A549 (cell line): ENCODE measurements around the gene ZNF23. TPM values are rescaled to one million over a fixed set of nuclear protein-coding genes. Genes with fewer than 3 reads are reported as not detected.

Experiments
- ATAC-seq, 2 experiments: fragments of 200-7000 bp in 1 of 2; fragments of >200 bp in 1 of 2; cut with Nextera tagmentation in 1 of 2; cut with Tn5 transposase in 1 of 2; 3 replicates each; pipeline versions ENCODE4 v1.8.0 to v1.9.1; 2018 to 2020; ENCODE audit warnings: mild to moderate bottlenecking in 1 of 2, moderate library complexity in 1 of 2
- CTCF ChIA-PET: fragments of 300-600 bp; sonication (Branson Sonifier 250); formaldehyde crosslinking; extraction: SDS; loops from one replicate; lab custom pipeline; 2021; ENCODE audit warnings: antibody characterized with exemption, inconsistent platforms; lab: Yijun Ruan, JAX
- POLR2A ChIA-PET: fragments of 350-600 bp; formaldehyde crosslinking; extraction: SDS; loops from one replicate; lab custom pipeline; 2021; ENCODE audit warnings: antibody characterized with exemption, inconsistent platforms; lab: Yijun Ruan, JAX
- DNase-seq, 2 experiments: peaks; one replicate each; pipeline versions ENCODE4 v3.0.0 to v3.0.0-alpha.2; 2011 to 2016; ENCODE audit warnings: low read depth in 1 of 2, low spot score in 1 of 2
- FAIRE-seq: peaks from 2 replicates; lab custom pipeline; 2011; peaks lifted over from hg19 to GRCh38; lab: Jason Lieb, UNC
- H3K27ac ChIP-seq, 2 experiments: fragments of >200 bp; sonication (Bioruptor Twin); formaldehyde crosslinking; 3 replicates each; pipeline ENCODE4 v1.5.1; 2016 to 2017
- H3K4me1 ChIP-seq: fragments of >200 bp; sonication (Bioruptor Twin); formaldehyde crosslinking; 3 replicates; pipeline ENCODE4 v1.6.1; 2016
- H3K4me2 ChIP-seq: fragments of >200 bp; sonication (Bioruptor Twin); formaldehyde crosslinking; 3 replicates; pipeline ENCODE4 v1.6.1; 2016
- H3K4me3 ChIP-seq: fragments of >200 bp; sonication (Bioruptor Twin); formaldehyde crosslinking; 3 replicates; pipeline ENCODE4 v1.5.1; 2016
- H3K9me3 ChIP-seq: fragments of >200 bp; sonication (Bioruptor Twin); formaldehyde crosslinking; 3 replicates; pipeline ENCODE4 v1.6.1; 2016
- EHF ChIP-seq: fragments of 250-450 bp; sonication (Bioruptor Pico); IDR thresholded peaks from 2 replicates; pipeline ENCODE4 v1.5.0; 2020; ENCODE audit warnings: mild to moderate bottlenecking
- EHMT2 ChIP-seq: fragments of 200-600 bp; sonication (generic); IDR thresholded peaks from 2 replicates; pipeline ENCODE4 v1.6.1; 2016; ENCODE audit warnings: antibody characterized with exemption, low read depth, mild to moderate bottlenecking, moderate library complexity
- EP300 ChIP-seq, 2 experiments: fragments of >200 bp; sonication (Bioruptor Twin); formaldehyde crosslinking; IDR thresholded peaks; 2 replicates in 1 of 2; 3 replicates in 1 of 2; pipeline ENCODE4 v1.6.1; 2016 to 2017
- FOSB ChIP-seq: fragments of 250-450 bp; sonication (Bioruptor Pico); IDR thresholded peaks from 2 replicates; pipeline ENCODE4 v1.5.0; 2020; ENCODE audit warnings: mild to moderate bottlenecking, moderate library complexity
- GATA3 ChIP-seq: IDR thresholded peaks from 2 replicates; pipeline ENCODE4 v1.6.1; 2012; ENCODE audit warnings: borderline replicate concordance
- HDAC2 ChIP-seq: fragments of 200-600 bp; sonication (generic); IDR thresholded peaks from 2 replicates; pipeline ENCODE4 v1.6.1; 2016
- HEYL ChIP-seq: fragments of 250-450 bp; sonication (Bioruptor Pico); IDR thresholded peaks from 2 replicates; pipeline ENCODE4 v1.8.0; 2021; ENCODE audit warnings: mild to moderate bottlenecking, moderate library complexity
- HOXA7 ChIP-seq: fragments of 250-450 bp; sonication (Bioruptor Pico); IDR thresholded peaks from 2 replicates; pipeline ENCODE4 v1.5.0; 2020; ENCODE audit warnings: mild to moderate bottlenecking, moderate library complexity
- MYC ChIP-seq: IDR thresholded peaks from 2 replicates; pipeline ENCODE4 v1.6.1; 2012; ENCODE audit warnings: mild to moderate bottlenecking, inconsistent platforms, low read length, improper control_type of control experiment, borderline replicate concordance
- NFE2L2 ChIP-seq: fragments of 150-350 bp; conservative IDR thresholded peaks from 2 replicates; pipeline ENCODE4 v1.6.1; 2014; ENCODE audit warnings: low read length
- NR3C1 ChIP-seq: fragments of >200 bp; sonication (Bioruptor Twin); formaldehyde crosslinking; IDR thresholded peaks from 3 replicates; pipeline ENCODE4 v1.6.1; 2017
- PHF8 ChIP-seq: fragments of 200-600 bp; sonication (generic); IDR thresholded peaks from 2 replicates; pipeline ENCODE4 v1.6.1; 2016; ENCODE audit warnings: low read depth, mild to moderate bottlenecking, antibody characterized with exemption, moderate library complexity, borderline replicate concordance
- POLR2A ChIP-seq: IDR thresholded peaks from 2 replicates; pipeline ENCODE4 v1.6.1; 2012; ENCODE audit warnings: mild to moderate bottlenecking, low read length
- RAD21 ChIP-seq, 2 experiments: fragments of >200 bp in 1 of 2; sonication (Bioruptor Twin) in 1 of 2; formaldehyde crosslinking in 1 of 2; IDR thresholded peaks in 1 of 2; conservative IDR thresholded peaks in 1 of 2; 2 replicates in 1 of 2; 3 replicates in 1 of 2; pipeline ENCODE4 v1.6.1; 2012 to 2018; ENCODE audit warnings: inconsistent platforms in 1 of 2
- RNF2 ChIP-seq: fragments of 200-600 bp; sonication (generic); IDR thresholded peaks from 2 replicates; pipeline ENCODE4 v1.6.1; 2016; ENCODE audit warnings: low read depth, mild to moderate bottlenecking, antibody characterized with exemption, moderate library complexity, borderline replicate concordance
- TP53 ChIP-seq: fragments of 250-450 bp; sonication (Bioruptor Pico); IDR thresholded peaks from 2 replicates; pipeline ENCODE4 v1.5.0; 2021; ENCODE audit warnings: mild to moderate bottlenecking, moderate library complexity
- ZFP36 ChIP-seq: fragments of 450-650 bp; IDR thresholded peaks from 2 replicates; pipeline ENCODE4 v1.6.1; 2014; ENCODE audit warnings: borderline replicate concordance; ENCODE audit not compliant: partially characterized antibody
- ZSCAN20 ChIP-seq: fragments of 250-450 bp; sonication (Bioruptor Pico); IDR thresholded peaks from 2 replicates; pipeline ENCODE4 v1.8.0; 2022; ENCODE audit warnings: mild to moderate bottlenecking, moderate library complexity
- WGBS: methylation state at CpG from one replicate; pipeline ENCODE4 v1.1.6; 2017; ENCODE audit errors: missing lambda C conversion rate; 5-methylcytosine and 5-hydroxymethylcytosine counted together
- polyA plus RNA-seq, 4 experiments: library from polyadenylated mRNA; depleted of rRNA in 3 of 4; stranded (reverse); fragments of >200 nt; fragmentation: RNase III in 1 of 4; extraction: RNeasy Plus Mini Kit Qiagen cat#74134 plus additional on column Dnase treatment in 1 of 4; gene quantifications; 2 replicates in 3 of 4; 3 replicates in 1 of 4; pipeline ENCODE4 v1.2.3, GENCODE V29; 2011 to 2017
- TF ChIP-seq, protein P1 (sequence below): fragments of 200-600 bp; sonication (generic); IDR thresholded peaks from 2 replicates; pipeline ENCODE4 v1.6.1; 2016; ENCODE audit warnings: antibody characterized with exemption, mild to moderate bottlenecking, moderate library complexity
- TF ChIP-seq, protein P2 (sequence below): fragments of >200 bp; sonication (Bioruptor Twin); formaldehyde crosslinking; IDR thresholded peaks from 2 replicates; pipeline ENCODE4 v1.6.1; 2016
- TF ChIP-seq, protein P3 (sequence below): fragments of >200 bp; sonication (Bioruptor Twin); formaldehyde crosslinking; IDR thresholded peaks from 3 replicates; pipeline ENCODE4 v1.6.1; 2016
- TF ChIP-seq, protein P4 (sequence below): fragments of 450-650 bp; IDR thresholded peaks from 2 replicates; pipeline ENCODE4 v1.6.1; 2014; ENCODE audit warnings: antibody characterized with exemption

The ZNF23 gene
- polyA plus RNA-seq, 2 of the 4 experiments (the other 2 are of a cell fraction): 7.1 to 8.7 TPM

DNA sequence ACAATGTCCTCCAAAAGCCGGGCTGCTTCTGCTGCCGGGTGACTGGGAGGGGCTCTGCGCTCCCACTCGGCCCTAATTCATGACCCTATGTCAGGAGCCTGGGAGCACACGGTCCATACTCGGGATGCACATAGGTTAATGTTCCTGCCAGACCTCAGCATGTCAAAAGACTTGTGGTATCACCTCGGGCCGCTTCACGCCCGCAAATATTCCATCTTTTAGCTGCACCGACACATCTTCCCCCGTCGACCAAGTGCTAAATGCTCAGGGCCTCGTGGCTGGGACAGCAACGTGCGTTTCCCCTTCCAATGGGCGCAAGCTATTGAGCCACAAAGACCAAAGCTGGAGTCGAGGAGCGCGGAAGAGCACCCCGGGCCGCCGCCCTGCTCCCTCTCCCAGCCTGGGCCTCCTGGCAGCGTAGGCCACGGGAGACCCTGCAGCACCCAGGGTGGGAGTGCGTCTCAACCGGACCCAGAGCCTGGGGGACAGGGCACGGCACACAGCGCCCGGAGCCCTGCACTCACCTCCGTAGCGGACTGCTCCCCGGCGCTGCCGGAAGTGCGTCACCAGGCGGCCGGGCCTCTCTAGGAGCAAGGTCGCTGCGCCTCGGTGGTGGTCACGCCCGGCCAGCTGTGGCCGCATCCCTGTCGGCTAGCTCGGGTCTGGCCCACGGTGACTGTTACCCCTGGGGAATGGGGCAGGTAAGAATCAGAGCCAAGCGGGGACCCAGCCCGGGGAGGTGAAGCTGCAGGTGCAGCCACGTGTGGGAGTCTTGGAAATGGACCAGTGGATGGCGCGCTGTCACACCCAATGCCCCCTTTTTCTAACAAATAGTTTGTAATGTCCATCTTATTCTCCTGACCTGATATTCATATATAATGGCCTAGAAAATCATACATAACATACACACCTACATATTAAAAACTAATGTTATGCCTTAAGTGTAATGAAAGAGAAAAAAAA is at the start of gene ZNF23 (continued):
- TF ChIP-seq, protein P1, sequence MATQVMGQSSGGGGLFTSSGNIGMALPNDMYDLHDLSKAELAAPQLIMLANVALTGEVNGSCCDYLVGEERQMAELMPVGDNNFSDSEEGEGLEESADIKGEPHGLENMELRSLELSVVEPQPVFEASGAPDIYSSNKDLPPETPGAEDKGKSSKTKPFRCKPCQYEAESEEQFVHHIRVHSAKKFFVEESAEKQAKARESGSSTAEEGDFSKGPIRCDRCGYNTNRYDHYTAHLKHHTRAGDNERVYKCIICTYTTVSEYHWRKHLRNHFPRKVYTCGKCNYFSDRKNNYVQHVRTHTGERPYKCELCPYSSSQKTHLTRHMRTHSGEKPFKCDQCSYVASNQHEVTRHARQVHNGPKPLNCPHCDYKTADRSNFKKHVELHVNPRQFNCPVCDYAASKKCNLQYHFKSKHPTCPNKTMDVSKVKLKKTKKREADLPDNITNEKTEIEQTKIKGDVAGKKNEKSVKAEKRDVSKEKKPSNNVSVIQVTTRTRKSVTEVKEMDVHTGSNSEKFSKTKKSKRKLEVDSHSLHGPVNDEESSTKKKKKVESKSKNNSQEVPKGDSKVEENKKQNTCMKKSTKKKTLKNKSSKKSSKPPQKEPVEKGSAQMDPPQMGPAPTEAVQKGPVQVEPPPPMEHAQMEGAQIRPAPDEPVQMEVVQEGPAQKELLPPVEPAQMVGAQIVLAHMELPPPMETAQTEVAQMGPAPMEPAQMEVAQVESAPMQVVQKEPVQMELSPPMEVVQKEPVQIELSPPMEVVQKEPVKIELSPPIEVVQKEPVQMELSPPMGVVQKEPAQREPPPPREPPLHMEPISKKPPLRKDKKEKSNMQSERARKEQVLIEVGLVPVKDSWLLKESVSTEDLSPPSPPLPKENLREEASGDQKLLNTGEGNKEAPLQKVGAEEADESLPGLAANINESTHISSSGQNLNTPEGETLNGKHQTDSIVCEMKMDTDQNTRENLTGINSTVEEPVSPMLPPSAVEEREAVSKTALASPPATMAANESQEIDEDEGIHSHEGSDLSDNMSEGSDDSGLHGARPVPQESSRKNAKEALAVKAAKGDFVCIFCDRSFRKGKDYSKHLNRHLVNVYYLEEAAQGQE: no peak
- TF ChIP-seq, protein P2, sequence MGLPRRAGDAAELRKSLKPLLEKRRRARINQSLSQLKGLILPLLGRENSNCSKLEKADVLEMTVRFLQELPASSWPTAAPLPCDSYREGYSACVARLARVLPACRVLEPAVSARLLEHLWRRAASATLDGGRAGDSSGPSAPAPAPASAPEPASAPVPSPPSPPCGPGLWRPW: no peak
- TF ChIP-seq EP300 (IDR thresholded peaks at IDR 0.05) (no peak), NR3C1 (no peak), TP53 (no peak), MYC (no peak; the same call in none of the 2 replicates), FOSB (CRISPR knock-in tag) (no peak), GATA3 (peak; percentile 41; the same call in 1 of the 2 replicates), RAD21 (conservative IDR thresholded peaks at IDR 0.05 in 1 of 2, IDR thresholded peaks at IDR 0.05 in 1 of 2) (no peak; a peak in 1 of 5 replicates), RNF2 (no peak), EHMT2 (no peak), EHF (CRISPR knock-in tag) (no peak), HDAC2 (peak; percentile 13; the same call in 1 of the 2 replicates), ZFP36 (no peak), HEYL (no peak), PHF8 (peak; percentile 95), POLR2A (peak; percentile 96), HOXA7 (CRISPR knock-in tag) (no peak)
- TF ChIP-seq, protein P3, sequence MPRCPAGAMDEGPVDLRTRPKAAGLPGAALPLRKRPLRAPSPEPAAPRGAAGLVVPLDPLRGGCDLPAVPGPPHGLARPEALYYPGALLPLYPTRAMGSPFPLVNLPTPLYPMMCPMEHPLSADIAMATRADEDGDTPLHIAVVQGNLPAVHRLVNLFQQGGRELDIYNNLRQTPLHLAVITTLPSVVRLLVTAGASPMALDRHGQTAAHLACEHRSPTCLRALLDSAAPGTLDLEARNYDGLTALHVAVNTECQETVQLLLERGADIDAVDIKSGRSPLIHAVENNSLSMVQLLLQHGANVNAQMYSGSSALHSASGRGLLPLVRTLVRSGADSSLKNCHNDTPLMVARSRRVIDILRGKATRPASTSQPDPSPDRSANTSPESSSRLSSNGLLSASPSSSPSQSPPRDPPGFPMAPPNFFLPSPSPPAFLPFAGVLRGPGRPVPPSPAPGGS: peak; percentile 86; the same call in 1 of the 3 replicates
- TF ChIP-seq, protein P4, sequence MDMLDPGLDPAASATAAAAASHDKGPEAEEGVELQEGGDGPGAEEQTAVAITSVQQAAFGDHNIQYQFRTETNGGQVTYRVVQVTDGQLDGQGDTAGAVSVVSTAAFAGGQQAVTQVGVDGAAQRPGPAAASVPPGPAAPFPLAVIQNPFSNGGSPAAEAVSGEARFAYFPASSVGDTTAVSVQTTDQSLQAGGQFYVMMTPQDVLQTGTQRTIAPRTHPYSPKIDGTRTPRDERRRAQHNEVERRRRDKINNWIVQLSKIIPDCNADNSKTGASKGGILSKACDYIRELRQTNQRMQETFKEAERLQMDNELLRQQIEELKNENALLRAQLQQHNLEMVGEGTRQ: no peak
- TF ChIP-seq, all 56 proteins: peak for 12

DNA sequence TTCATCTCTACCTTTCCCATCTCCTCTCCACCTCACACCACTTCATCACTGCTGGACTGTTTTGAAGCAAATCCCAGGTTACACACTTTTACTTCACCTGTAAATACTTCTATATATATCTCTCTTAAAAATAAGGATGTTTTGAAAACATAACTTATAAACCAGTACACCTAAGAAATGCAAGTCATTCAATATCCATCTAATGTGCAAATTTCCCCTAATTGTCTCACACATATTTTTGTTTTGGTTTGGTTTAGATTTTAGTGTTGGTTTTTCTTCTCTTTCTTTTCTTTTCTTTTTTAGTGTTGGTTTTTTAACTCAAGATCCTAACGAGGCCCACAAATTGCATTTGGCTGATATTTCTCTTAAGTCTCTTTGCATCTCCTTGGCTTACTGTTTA is 45.0 kb upstream of the ZNF23 start:
- DNase-seq (no peak), ATAC-seq (no peak), FAIRE-seq (no peak)
- ChIA-PET POLR2A (no interaction called here), CTCF (no interaction called here)
- Histone ChIP-seq H3K4me2 (no peak overlapping the region), H3K4me3 (no peak overlapping the region), H3K9me3 (no peaks in the 10 kb centered on the region), H3K4me1 (peaks cover 7% of the 10 kb centered on the region; the same call in 1 of the 3 replicates), H3K27ac (no peak overlapping the region)
- TF ChIP-seq ZSCAN20 (CRISPR knock-in tag) (no peak), NFE2L2 (0 out of 2 replicates have a peak, but pooled peaks have one; percentile 34)
- WGBS: 7% methylated on average over 1 of the region's 1 CpG
